Suprapubic skin (tissue), 4 donors: ENCODE measurements around the gene NMT2.

Experiments used
- POLR2A ChIP-seq, 2 donors: fragments of 450-650 bp; IDR thresholded peaks; one replicate each; pipeline ENCODE4 v1.6.1; 2017; ENCODE audit warnings: antibody characterized with exemption in 2 of 2, mild to moderate bottlenecking in 2 of 2, moderate library complexity in 2 of 2
- POLR2AphosphoS5 ChIP-seq, 3 donors: sonication (generic); formaldehyde crosslinking; IDR thresholded peaks; one replicate each; pipeline ENCODE4 v1.6.1; 2017; ENCODE audit warnings: antibody characterized with exemption in 3 of 3
- TF ChIP-seq, protein P1 (sequence below), 2 donors: fragments of 200-600 bp in 1 of 2; fragments of 450-650 bp in 1 of 2; sonication (generic) in 1 of 2; IDR thresholded peaks; one replicate each; pipeline ENCODE4 v1.5.1; 2016 to 2019; ENCODE audit warnings: antibody characterized with exemption in 2 of 2, mild to moderate bottlenecking in 1 of 2, moderate library complexity in 1 of 2

GRCh38 chr10:15068802-15069201, 99.7 kb downstream of the NMT2 start:
- TF ChIP-seq POLR2A (IDR thresholded peaks at IDR 0.05) (no peak), POLR2AphosphoS5 (IDR thresholded peaks at IDR 0.05) (no peak)
- TF ChIP-seq, protein P1, sequence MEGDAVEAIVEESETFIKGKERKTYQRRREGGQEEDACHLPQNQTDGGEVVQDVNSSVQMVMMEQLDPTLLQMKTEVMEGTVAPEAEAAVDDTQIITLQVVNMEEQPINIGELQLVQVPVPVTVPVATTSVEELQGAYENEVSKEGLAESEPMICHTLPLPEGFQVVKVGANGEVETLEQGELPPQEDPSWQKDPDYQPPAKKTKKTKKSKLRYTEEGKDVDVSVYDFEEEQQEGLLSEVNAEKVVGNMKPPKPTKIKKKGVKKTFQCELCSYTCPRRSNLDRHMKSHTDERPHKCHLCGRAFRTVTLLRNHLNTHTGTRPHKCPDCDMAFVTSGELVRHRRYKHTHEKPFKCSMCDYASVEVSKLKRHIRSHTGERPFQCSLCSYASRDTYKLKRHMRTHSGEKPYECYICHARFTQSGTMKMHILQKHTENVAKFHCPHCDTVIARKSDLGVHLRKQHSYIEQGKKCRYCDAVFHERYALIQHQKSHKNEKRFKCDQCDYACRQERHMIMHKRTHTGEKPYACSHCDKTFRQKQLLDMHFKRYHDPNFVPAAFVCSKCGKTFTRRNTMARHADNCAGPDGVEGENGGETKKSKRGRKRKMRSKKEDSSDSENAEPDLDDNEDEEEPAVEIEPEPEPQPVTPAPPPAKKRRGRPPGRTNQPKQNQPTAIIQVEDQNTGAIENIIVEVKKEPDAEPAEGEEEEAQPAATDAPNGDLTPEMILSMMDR (IDR thresholded peaks at IDR 0.05), result no peak
